HEK293 (cell line): ENCODE measurements around the gene HINFP.

ENCODE experiments used
- CTCF ChIA-PET: fragments of 350-600 bp; formaldehyde crosslinking; extraction: SDS; loops from one replicate; lab custom pipeline; 2021; ENCODE audit warnings: antibody characterized with exemption; lab: Yijun Ruan, JAX
- POLR2A ChIA-PET: fragments of 300-600 bp; formaldehyde crosslinking; extraction: SDS; loops from one replicate; lab custom pipeline; 2020; ENCODE audit warnings: antibody characterized with exemption, inconsistent platforms; lab: Yijun Ruan, JAX
- H3K27ac ChIP-seq: fragments of 200-500 bp; sonication (Bioruptor generic); 2 replicates; pipeline ENCODE4 v1.5.1; 2014; ENCODE audit warnings: low read depth, low read length, control low read depth, inconsistent platforms; ENCODE audit errors: extremely low read depth
- H3K36me3 ChIP-seq, 2 experiments: fragments of 200-500 bp in 1 of 2; sonication (Bioruptor generic) in 1 of 2; 1 replicate in 1 of 2; 2 replicates in 1 of 2; pipeline ENCODE4 v1.5.1; 2014 to 2017; ENCODE audit warnings: inconsistent platforms in 2 of 2, low read length in 2 of 2; ENCODE audit not compliant: control insufficient read depth in 2 of 2, insufficient read depth in 1 of 2
- H3K4me1 ChIP-seq: fragments of 200-500 bp; sonication (Bioruptor generic); 2 replicates; pipeline ENCODE4 v1.5.1; 2014; ENCODE audit warnings: mild to moderate bottlenecking, low read length, inconsistent platforms; ENCODE audit not compliant: control insufficient read depth, insufficient read depth
- H3K4me3 ChIP-seq: 2 replicates; pipeline ENCODE4 v1.5.1; 2011; ENCODE audit warnings: low read depth, mild to moderate bottlenecking, control low read depth, low read length, moderate library complexity
- H3K9me3 ChIP-seq: fragments of 200-500 bp; sonication (Bioruptor generic); 2 replicates; pipeline ENCODE4 v1.5.1; 2014; ENCODE audit warnings: low read depth, low read length, inconsistent platforms; ENCODE audit not compliant: control insufficient read depth, insufficient read depth
- BCL11A ChIP-seq: fragments of 450-650 bp; formaldehyde crosslinking; IDR thresholded peaks from 2 replicates; pipeline ENCODE4 v1.5.1; 2016; ENCODE audit warnings: low read depth, missing biosample characterization, missing genetic modification characterization
- INSM2 ChIP-seq: fragments of 450-650 bp; formaldehyde crosslinking; IDR thresholded peaks from 2 replicates; pipeline ENCODE4 v1.5.1; 2016; ENCODE audit warnings: missing biosample characterization, missing genetic modification characterization
- KLF1 ChIP-seq: fragments of 450-650 bp; formaldehyde crosslinking; IDR thresholded peaks from 2 replicates; pipeline ENCODE4 v1.5.1; 2016; ENCODE audit warnings: missing biosample characterization, missing genetic modification characterization
- MEIS1 ChIP-seq: sonication (generic); formaldehyde crosslinking; IDR thresholded peaks from 2 replicates; pipeline ENCODE4 v1.8.1; 2022; ENCODE audit warnings: missing genetic modification reagents, mild to moderate bottlenecking, borderline replicate concordance
- PRDM2 ChIP-seq: fragments of 450-650 bp; formaldehyde crosslinking; IDR thresholded peaks from 2 replicates; pipeline ENCODE4 v1.5.1; 2016; ENCODE audit warnings: missing biosample characterization, missing genetic modification characterization, borderline replicate concordance
- ZNF18 ChIP-seq: fragments of 450-650 bp; formaldehyde crosslinking; IDR thresholded peaks from 2 replicates; pipeline ENCODE4 v1.5.1; 2016; ENCODE audit warnings: missing biosample characterization, missing genetic modification characterization
- ZNF24 ChIP-seq: fragments of 450-650 bp; formaldehyde crosslinking; IDR thresholded peaks from 2 replicates; pipeline ENCODE4 v1.5.1; 2016; ENCODE audit warnings: missing biosample characterization, missing genetic modification characterization
- ZNF248 ChIP-seq: fragments of 450-650 bp; formaldehyde crosslinking; IDR thresholded peaks from 2 replicates; pipeline ENCODE4 v1.5.1; 2017; ENCODE audit warnings: missing biosample characterization, missing genetic modification characterization
- ZNF350 ChIP-seq: fragments of 450-650 bp; formaldehyde crosslinking; IDR thresholded peaks from 2 replicates; pipeline ENCODE4 v1.5.0; 2017; ENCODE audit warnings: missing biosample characterization, mild to moderate bottlenecking, missing genetic modification characterization
- ZNF404 ChIP-seq: fragments of 450-650 bp; formaldehyde crosslinking; IDR thresholded peaks from 2 replicates; pipeline ENCODE4 v1.5.1; 2017; ENCODE audit warnings: missing biosample characterization, missing genetic modification characterization
- ZNF433 ChIP-seq: fragments of 450-650 bp; formaldehyde crosslinking; IDR thresholded peaks from 2 replicates; pipeline ENCODE4 v1.5.1; 2016; ENCODE audit warnings: missing biosample characterization, missing genetic modification characterization, low read depth
- ZNF560 ChIP-seq: fragments of 450-650 bp; formaldehyde crosslinking; IDR thresholded peaks from 2 replicates; pipeline ENCODE4 v1.5.1; 2017; ENCODE audit warnings: missing biosample characterization, missing genetic modification characterization, borderline replicate concordance
- ZNF664 ChIP-seq: fragments of 450-650 bp; formaldehyde crosslinking; IDR thresholded peaks from 2 replicates; pipeline ENCODE4 v1.5.1; 2016; ENCODE audit warnings: missing biosample characterization, missing genetic modification characterization
- ZNF704 ChIP-seq: fragments of 450-650 bp; formaldehyde crosslinking; IDR thresholded peaks from 2 replicates; pipeline ENCODE4 v1.5.1; 2016; ENCODE audit warnings: missing biosample characterization, missing genetic modification characterization
- ZNF843 ChIP-seq: fragments of 450-650 bp; formaldehyde crosslinking; IDR thresholded peaks from 2 replicates; pipeline ENCODE4 v1.5.1; 2016; ENCODE audit warnings: missing biosample characterization, missing genetic modification characterization
- ZSCAN30 ChIP-seq: fragments of 450-650 bp; IDR thresholded peaks from 2 replicates; pipeline ENCODE4 v1.5.1; 2018; ENCODE audit warnings: missing biosample characterization, mild to moderate bottlenecking, missing genetic modification characterization, moderate library complexity
- TF ChIP-seq, protein P1 (sequence below): fragments of 450-650 bp; formaldehyde crosslinking; IDR thresholded peaks from 2 replicates; pipeline ENCODE4 v1.5.1; 2016; ENCODE audit warnings: missing biosample characterization, missing genetic modification characterization

HINFP gene

DNA sequence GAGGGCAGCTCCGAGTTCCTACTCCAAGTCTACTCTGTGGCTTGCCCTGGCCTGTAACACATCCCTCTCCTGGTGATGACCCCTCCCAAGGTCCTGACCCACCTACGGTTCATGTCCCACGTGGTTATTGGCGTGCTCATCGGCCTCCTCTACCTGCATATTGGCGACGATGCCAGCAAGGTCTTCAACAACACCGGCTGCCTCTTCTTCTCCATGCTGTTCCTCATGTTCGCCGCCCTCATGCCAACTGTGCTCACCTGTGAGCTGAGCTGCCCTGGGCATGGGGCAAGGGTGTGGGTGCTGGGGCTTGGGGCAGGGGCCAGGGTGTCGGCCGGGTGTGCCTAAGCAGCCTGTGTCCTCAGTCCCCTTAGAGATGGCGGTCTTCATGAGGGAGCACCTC lies 37.1 kb downstream of the HINFP start (continued):
- TF ChIP-seq, protein P1, sequence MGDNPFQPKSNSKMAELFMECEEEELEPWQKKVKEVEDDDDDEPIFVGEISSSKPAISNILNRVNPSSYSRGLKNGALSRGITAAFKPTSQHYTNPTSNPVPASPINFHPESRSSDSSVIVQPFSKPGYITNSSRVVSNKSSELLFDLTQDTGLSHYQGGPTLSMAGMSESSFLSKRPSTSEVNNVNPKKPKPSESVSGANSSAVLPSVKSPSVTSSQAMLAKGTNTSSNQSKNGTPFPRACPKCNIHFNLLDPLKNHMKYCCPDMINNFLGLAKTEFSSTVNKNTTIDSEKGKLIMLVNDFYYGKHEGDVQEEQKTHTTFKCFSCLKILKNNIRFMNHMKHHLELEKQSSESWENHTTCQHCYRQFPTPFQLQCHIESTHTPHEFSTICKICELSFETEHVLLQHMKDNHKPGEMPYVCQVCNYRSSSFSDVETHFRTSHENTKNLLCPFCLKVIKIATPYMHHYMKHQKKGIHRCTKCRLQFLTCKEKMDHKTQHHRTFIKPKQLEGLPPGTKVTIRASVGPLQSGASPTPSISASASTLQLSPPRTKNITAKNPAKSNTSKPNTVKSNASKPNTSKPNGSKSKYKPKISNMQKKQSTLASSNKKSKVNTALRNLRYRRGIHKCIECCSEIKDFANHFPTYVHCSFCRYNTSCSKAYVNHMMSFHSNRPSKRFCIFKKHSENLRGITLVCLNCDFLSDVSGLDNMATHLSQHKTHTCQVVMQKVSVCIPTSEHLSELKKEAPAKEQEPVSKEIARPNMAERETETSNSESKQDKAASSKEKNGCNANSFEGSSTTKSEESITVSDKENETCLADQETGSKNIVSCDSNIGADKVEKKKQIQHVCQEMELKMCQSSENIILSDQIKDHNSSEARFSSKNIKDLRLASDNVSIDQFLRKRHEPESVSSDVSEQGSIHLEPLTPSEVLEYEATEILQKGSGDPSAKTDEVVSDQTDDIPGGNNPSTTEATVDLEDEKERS = no peak

- TF ChIP-seq ZNF350 (no peak), MEIS1 (CRISPR knock-in tag) (no peak), ZNF404 (tag by site-specific recombination) (no peak), ZNF560 (no peak), ZNF433 (tag by site-specific recombination) (no peak), BCL11A (tag by site-specific recombination) (no peak), PRDM2 (tag by site-specific recombination) (no peak), ZNF18 (tag by site-specific recombination) (no peak), ZNF704 (no peak), INSM2 (tag by site-specific recombination) (no peak), ZSCAN30 (no peak), KLF1 (no peak), ZNF24 (tag by site-specific recombination) (no peak), ZNF843 (tag by site-specific recombination) (no peak), ZNF248 (no peak), ZNF664 (tag by site-specific recombination) (no peak)
- Histone ChIP-seq H3K4me3 (no peak overlapping the region), H3K27ac (no peak overlapping the region), H3K36me3 (peaks cover 0 to 14% of the 10 kb centered on the region in 2 experiments; a peak in 1 of 3 replicates), H3K9me3 (no peaks in the 10 kb centered on the region), H3K4me1 (no peaks in the 10 kb centered on the region)
- ChIA-PET POLR2A (interaction anchor here (0.8 to 1.1 kb wide), 3 partner anchors 9 to 65 kb away, joined by 3 read pairs; partner anchors contain the start of genes CBL and NLRX1), CTCF (interaction anchor here (0.6 to 1.9 kb wide), 4 partner anchors 9 to 122 kb away, joined by 3 to 7 read pairs (median 4); no protein-coding TSS in a partner anchor)
Observed at GRCh38 chr11:119160151-119160550, 38.8 kb downstream of the HINFP start.
